Activated CD4-positive, CD25-positive, alpha-beta regulatory T cell treated with anti-CD3 and anti-CD28 coated beads, Interleukin-2, amount 50 U/mL, for 72 hours (primary cell): Measurements from ENCODE around the gene RNF212.

Source experiments
- DNase-seq: peaks from one replicate; pipeline ENCODE4 v3.0.0; 2021

RNF212 gene

GRCh38 chr4:1046581-1047011 is 66.8 kb downstream of the RNF212 start:
- peak; percentile 26 for DNase-seq

- no peak for DNase-seq
Observed at GRCh38 chr4:1045595-1046201, 67.7 kb downstream of the RNF212 start.

GRCh38 chr4:1045193-1045594 is 68.2 kb downstream of the RNF212 start:
- DNase-seq, result no peak

GRCh38 chr4:1044469-1045192 is 68.7 kb downstream of the RNF212 start:
- DNase-seq, result no peak

- DNase-seq, result no peak
Observed at GRCh38 chr4:1043651-1044468, 69.5 kb downstream of the RNF212 start.

GRCh38 chr4:1043162-1043561 is 70.2 kb downstream of the RNF212 start:
- no peak for DNase-seq

GRCh38 chr4:1042352-1043055 is 70.9 kb downstream of the RNF212 start:
- no peak for DNase-seq

GRCh38 chr4:1041936-1042330 is 71.4 kb downstream of the RNF212 start:
- DNase-seq, result no peak

- no peak for DNase-seq
Observed at GRCh38 chr4:1041147-1041935, 72.0 kb downstream of the RNF212 start.

- DNase-seq, result no peak
Observed at GRCh38 chr4:1040344-1041146, 72.8 kb downstream of the RNF212 start.

GRCh38 chr4:1039493-1040343 is 73.6 kb downstream of the RNF212 start:
- DNase-seq, result no peak

GRCh38 chr4:1038948-1039492 is 74.3 kb downstream of the RNF212 start:
- no peak for DNase-seq

GRCh38 chr4:1036976-1037810 is 76.2 kb downstream of the RNF212 start:
- no peak for DNase-seq

- DNase-seq, result no peak
Observed at GRCh38 chr4:1036095-1036494, 77.3 kb downstream of the RNF212 start.

- no peak for DNase-seq
Observed at GRCh38 chr4:1035510-1035909, 77.9 kb downstream of the RNF212 start.

- no peak for DNase-seq
Observed at GRCh38 chr4:1033840-1034551, 79.4 kb downstream of the RNF212 start.

GRCh38 chr4:1032861-1033260 is 80.5 kb downstream of the RNF212 start:
- no peak for DNase-seq

- no peak for DNase-seq
Observed at GRCh38 chr4:1031956-1032795, 81.2 kb downstream of the RNF212 start.
